Measurements from ENCODE around the gene SYT6. TPM values are rescaled to one million over a fixed set of nuclear protein-coding genes. Genes with fewer than 3 reads are reported as not detected.

Gene SYT6
- total and polyA plus RNA-seq, 10 of the 15 experiments (the other 5 are each of a cell fraction or from before 2014, with no cell fraction given) = 0.05 to 0.39 TPM; not detected in 8

GRCh38 chr1:114086601-114087368, 66.9 kb downstream of the SYT6 start:
- intact Hi-C loops (cut with micrococcal nuclease; ENCODE audit: unreplicated experiment) (no loop called here), in situ Hi-C loops (cut with MboI) (no loop called here)
- RAD21 ChIA-PET (ENCODE audit: unreplicated experiment) = no interaction called here
- SMC1A ChIA-PET (ENCODE audit: uncharacterized antibody, unreplicated experiment) = interaction anchor here (0.6 to 1.5 kb wide), 2 partner anchors 11 to 82 kb away, joined by 3 to 4 read pairs; no protein-coding TSS in a partner anchor
- H3K4me2 ChIP-seq (ENCODE audit: control insufficient read depth, insufficient read depth) = no peak overlapping the region
- POLR2A ChIA-PET = no interaction called here
- DNase-seq (ENCODE audit: low read depth, low spot score) = no peak
- no peak for TF ChIP-seq CREM (IDR thresholded peaks at IDR 0.05; ENCODE audit: low read depth)
- FAIRE-seq = no peak
- no peaks in the 10 kb centered on the region for H3K9me3 ChIP-seq (replicated peaks; ENCODE audit: control insufficient read depth, insufficient read depth, low read length)
- H3K4me1 ChIP-seq (ENCODE audit: control insufficient read depth, insufficient read depth, low read length) = no peaks in the 10 kb centered on the region
- H3K4me3 ChIP-seq = no peak overlapping the region
- no TSS peak for BruUV-seq (replicated peaks)
- H3K79me2 ChIP-seq (ENCODE audit: control insufficient read depth, insufficient read depth, low read length) = no peaks in the 10 kb centered on the region
- peaks cover 3 to 4% of the 10 kb centered on the region in 2 experiments; a peak in 3 of 4 replicates for H3K27me3 ChIP-seq (replicated peaks in 1 of 2; ENCODE audit: control insufficient read depth in 2 of 2, insufficient read depth in 2 of 2, low read length in 1 of 2)
- H3K36me3 ChIP-seq (ENCODE audit: control insufficient read depth in 2 of 2, insufficient read depth in 2 of 2, low read length in 1 of 2) = no peaks in the 10 kb centered on the region
- no peak overlapping the region for H3K27ac ChIP-seq (ENCODE audit: control insufficient read depth, insufficient read depth)
- H4K20me1 ChIP-seq (ENCODE audit: control insufficient read depth, insufficient read depth) = no peaks in the 10 kb centered on the region
- no peak overlapping the region for H2AFZ ChIP-seq (ENCODE audit: control insufficient read depth, low read depth, low read length)
- no peak overlapping the region for H3K9ac ChIP-seq (ENCODE audit: control insufficient read depth, insufficient read depth, low read length)
- WGBS (ENCODE audit: insufficient coverage, insufficient replicate concordance, low lambda C conversion rate, missing lambda C conversion rate) = 16% methylated on average over 8 of the region's 8 CpGs
- ATAC-seq = no peak
- CTCF ChIA-PET = interaction anchor here (1.8 kb wide), 1 partner anchor 196 kb away, joined by 3 read pairs; no protein-coding TSS in a partner anchor

DNA sequence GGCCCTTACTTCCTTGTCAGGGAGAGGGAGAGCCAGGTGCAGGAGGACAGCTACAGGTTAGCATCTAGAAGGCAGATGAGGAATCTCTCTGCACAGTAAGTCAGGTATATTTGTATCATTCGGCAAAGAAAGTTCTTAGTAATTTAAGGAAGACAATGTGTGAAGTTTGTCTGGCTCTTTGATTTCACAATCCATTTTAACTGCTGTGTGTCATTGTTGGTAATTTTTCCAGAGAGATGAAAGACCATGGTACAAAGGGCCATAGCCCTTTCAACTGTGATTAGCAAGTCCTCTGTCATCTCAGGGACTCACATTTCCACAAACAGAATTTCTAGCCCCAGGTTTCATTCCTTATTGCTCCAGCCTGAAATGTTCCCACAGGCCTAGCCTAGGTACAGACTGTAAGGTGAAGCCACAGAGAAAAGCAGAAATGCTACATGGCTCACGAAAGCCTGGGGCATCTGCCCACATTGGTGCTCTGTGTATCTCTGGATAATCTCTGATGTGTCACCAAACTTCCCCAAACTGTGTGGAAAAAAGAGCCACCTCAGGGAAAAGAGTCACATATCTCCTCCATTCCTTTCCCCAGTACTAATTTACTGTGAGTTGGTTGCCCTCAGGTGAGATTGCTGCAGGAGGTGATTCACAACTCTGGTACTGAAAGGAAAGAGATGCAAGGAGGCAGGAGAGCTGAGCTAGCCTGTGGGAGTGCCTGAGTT, 70.6 kb downstream of the SYT6 start:
- CTCF ChIA-PET = no interaction called here
- POLR2A ChIA-PET = no interaction called here
- intact Hi-C loops (cut with micrococcal nuclease; ENCODE audit: unreplicated experiment) (no loop called here), in situ Hi-C loops (cut with MboI) (no loop called here)
- FAIRE-seq (no peak), ATAC-seq (no peak), DNase-seq (ENCODE audit: low read depth, low spot score) (no peak)
- SMC1A ChIA-PET (ENCODE audit: uncharacterized antibody, unreplicated experiment) = interaction anchor here (1.0 to 1.4 kb wide), 2 partner anchors 7 to 74 kb away, joined by 3 to 5 read pairs; no protein-coding TSS in a partner anchor
- Histone ChIP-seq H3K36me3 (ENCODE audit: control insufficient read depth in 2 of 2, insufficient read depth in 2 of 2, low read length in 1 of 2) (no peaks in the 10 kb centered on the region), H3K27ac (ENCODE audit: control insufficient read depth, insufficient read depth) (no peak overlapping the region), H3K9ac (ENCODE audit: control insufficient read depth, insufficient read depth, low read length) (no peak overlapping the region), H2AFZ (ENCODE audit: control insufficient read depth, low read depth, low read length) (no peak overlapping the region), H3K79me2 (ENCODE audit: control insufficient read depth, insufficient read depth, low read length) (no peaks in the 10 kb centered on the region), H3K9me3 (replicated peaks; ENCODE audit: control insufficient read depth, insufficient read depth, low read length) (no peaks in the 10 kb centered on the region), H3K4me1 (ENCODE audit: control insufficient read depth, insufficient read depth, low read length) (no peaks in the 10 kb centered on the region), H3K27me3 (replicated peaks in 1 of 2; ENCODE audit: control insufficient read depth in 2 of 2, insufficient read depth in 2 of 2, low read length in 1 of 2) (peaks cover 0 to 2% of the 10 kb centered on the region in 2 experiments; a peak in 2 of 4 replicates), H3K4me2 (ENCODE audit: control insufficient read depth, insufficient read depth) (no peak overlapping the region), H4K20me1 (ENCODE audit: control insufficient read depth, insufficient read depth) (0 out of 2 replicates have a peak, but pooled peaks cover 2% of the 10 kb centered on the region), H3K4me3 (no peak overlapping the region)
- 42% methylated on average over 2 of the region's 2 CpGs for WGBS (ENCODE audit: insufficient coverage, insufficient replicate concordance, low lambda C conversion rate, missing lambda C conversion rate)
- RAD21 ChIA-PET (ENCODE audit: unreplicated experiment) = interaction anchor here (1.3 kb wide), 1 partner anchor 200 kb away, joined by 3 read pairs; no protein-coding TSS in a partner anchor
- BruUV-seq (replicated peaks) = no TSS peak
- TF ChIP-seq HDAC2 (IDR thresholded peaks at IDR 0.05) = no peak
- no peak for TF ChIP-seq CUX1 (IDR thresholded peaks at IDR 0.05; ENCODE audit: insufficient replicate concordance, low read depth, low read length)
- TF ChIP-seq SREBF2 (IDR thresholded peaks at IDR 0.05; ENCODE audit: low read length) = no peak
- TF ChIP-seq, protein P1, sequence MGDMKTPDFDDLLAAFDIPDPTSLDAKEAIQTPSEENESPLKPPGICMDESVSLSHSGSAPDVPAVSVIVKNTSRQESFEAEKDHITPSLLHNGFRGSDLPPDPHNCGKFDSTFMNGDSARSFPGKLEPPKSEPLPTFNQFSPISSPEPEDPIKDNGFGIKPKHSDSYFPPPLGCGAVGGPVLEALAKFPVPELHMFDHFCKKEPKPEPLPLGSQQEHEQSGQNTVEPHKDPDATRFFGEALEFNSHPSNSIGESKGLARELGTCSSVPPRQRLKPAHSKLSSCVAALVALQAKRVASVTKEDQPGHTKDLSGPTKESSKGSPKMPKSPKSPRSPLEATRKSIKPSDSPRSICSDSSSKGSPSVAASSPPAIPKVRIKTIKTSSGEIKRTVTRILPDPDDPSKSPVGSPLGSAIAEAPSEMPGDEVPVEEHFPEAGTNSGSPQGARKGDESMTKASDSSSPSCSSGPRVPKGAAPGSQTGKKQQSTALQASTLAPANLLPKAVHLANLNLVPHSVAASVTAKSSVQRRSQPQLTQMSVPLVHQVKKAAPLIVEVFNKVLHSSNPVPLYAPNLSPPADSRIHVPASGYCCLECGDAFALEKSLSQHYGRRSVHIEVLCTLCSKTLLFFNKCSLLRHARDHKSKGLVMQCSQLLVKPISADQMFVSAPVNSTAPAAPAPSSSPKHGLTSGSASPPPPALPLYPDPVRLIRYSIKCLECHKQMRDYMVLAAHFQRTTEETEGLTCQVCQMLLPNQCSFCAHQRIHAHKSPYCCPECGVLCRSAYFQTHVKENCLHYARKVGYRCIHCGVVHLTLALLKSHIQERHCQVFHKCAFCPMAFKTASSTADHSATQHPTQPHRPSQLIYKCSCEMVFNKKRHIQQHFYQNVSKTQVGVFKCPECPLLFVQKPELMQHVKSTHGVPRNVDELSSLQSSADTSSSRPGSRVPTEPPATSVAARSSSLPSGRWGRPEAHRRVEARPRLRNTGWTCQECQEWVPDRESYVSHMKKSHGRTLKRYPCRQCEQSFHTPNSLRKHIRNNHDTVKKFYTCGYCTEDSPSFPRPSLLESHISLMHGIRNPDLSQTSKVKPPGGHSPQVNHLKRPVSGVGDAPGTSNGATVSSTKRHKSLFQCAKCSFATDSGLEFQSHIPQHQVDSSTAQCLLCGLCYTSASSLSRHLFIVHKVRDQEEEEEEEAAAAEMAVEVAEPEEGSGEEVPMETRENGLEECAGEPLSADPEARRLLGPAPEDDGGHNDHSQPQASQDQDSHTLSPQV (IDR thresholded peaks at IDR 0.05) = no peak

All from GM12878 (cell line).